Left cardiac atrium (tissue), 4 donors: ENCODE results near the gene NOL4L. TPM values are rescaled to one million over a fixed set of nuclear protein-coding genes. Genes with fewer than 3 reads are reported as not detected.
"Not testable (repeated sequence)": the region's sequence is repeated elsewhere in the genome, so short reads cannot be mapped to it uniquely, and the experiment has no call there.

Experiments
- ATAC-seq, 2 donors: fragments of 200-7000 bp; cut with Tn5 transposase; one replicate each; pipeline ENCODE4 v1.9.1; 2020; ENCODE audit warnings: mild to moderate bottlenecking in 2 of 2, moderate library complexity in 2 of 2
- DNase-seq: peaks from one replicate; pipeline ENCODE4 v3.0.0-alpha.2; 2020
- intact Hi-C, 2 donors: fragments of 100-400 bp; cut with DNase I; formaldehyde crosslinking; loops; one replicate each; pipeline versions ENCODE4 v1.14.1 to v1.15.1; 2022 to 2023
- total RNA-seq, 2 donors: library from RNA; stranded (reverse); fragmentation: NEBNext Ultra II Directional; extraction: Animal tissue kit (Norgen Biotek cat#: 25700); gene quantifications; one replicate each; pipeline ENCODE4 v1.2.1, GENCODE V29; 2021
- donor health status: DM: no; HTN: yes; CAD: no.
- donor health status: DM: no; HTN: yes; CAD: no; lungs with severe emphysema.
- donor health status: DM: yes; HTN: yes; CAD: no.
- donor health status: Dilated cardiomyopathy.

The NOL4L gene
- total RNA-seq, 2 donors from 2014 or later = 8.5 to 9.7 TPM

DNA sequence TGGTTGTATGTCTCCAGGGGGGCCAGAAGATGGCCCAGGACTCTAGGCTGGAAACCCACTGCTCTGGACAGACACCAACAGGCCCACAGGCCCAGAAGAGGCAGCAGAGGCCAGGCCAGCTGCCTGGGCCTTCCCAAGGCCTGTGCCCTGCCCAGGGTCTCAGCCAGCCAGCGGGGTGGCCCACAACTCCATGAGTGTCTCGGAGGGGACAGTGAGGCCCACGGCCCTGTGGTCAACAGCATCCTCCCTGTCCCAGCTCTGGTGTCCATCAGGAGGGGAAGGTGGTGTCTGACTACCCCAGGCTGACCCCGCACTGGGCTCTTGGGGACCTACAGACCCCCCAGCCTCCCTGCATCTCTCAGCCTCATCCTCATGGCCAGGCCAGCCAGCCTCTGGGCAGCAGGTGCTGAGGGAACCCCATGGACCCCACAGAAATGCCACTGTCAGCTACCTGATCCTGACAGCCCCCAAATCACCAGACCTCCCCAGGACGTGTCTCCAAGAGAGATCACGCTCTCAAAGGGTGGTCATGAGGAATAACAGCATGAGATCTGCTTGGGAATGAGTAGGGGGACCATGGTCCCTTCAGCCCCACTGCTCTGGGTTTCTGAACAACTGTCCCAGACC lies 112.4 kb downstream of the NOL4L start:
- ATAC-seq (no peak), DNase-seq (no peak)
- intact Hi-C loops = no loop called here

- DNase-seq (no peak), ATAC-seq (no peak)
- intact Hi-C loops = no loop called here
Observed at GRCh38 chr20:32470940-32471339, 114.2 kb downstream of the NOL4L start.

- ATAC-seq (peak; percentile 34 to 45), DNase-seq (peak; percentile 89)
- intact Hi-C loops = no loop called here
Observed at GRCh38 chr20:32470025-32470861, 114.9 kb downstream of the NOL4L start.

DNA sequence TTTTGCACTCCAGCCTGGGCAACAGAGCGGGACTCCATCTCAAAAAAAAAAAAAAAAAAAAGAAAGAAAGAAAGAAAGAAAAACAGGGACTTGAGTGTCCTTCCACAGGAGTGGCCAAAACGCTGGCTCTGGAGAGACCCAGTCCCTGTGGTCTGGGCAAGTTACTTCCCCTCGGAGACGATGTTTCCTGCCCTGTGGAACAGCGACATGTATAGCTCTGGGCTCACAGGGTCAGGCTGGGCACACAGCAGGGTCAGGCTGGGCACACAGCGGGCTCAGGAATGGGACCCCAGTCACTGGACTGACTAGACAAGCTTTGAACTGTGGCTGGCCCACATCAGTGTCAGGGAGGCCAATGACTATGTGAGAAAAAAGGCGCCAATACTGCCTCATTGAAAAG lies 116.3 kb downstream of the NOL4L start:
- no peak for ATAC-seq
- no peak for DNase-seq
- intact Hi-C loops = no loop called here

- intact Hi-C loops = no loop called here
- no peak for ATAC-seq
- DNase-seq = no peak
Observed at GRCh38 chr20:32468313-32468640, 116.9 kb downstream of the NOL4L start.

DNA sequence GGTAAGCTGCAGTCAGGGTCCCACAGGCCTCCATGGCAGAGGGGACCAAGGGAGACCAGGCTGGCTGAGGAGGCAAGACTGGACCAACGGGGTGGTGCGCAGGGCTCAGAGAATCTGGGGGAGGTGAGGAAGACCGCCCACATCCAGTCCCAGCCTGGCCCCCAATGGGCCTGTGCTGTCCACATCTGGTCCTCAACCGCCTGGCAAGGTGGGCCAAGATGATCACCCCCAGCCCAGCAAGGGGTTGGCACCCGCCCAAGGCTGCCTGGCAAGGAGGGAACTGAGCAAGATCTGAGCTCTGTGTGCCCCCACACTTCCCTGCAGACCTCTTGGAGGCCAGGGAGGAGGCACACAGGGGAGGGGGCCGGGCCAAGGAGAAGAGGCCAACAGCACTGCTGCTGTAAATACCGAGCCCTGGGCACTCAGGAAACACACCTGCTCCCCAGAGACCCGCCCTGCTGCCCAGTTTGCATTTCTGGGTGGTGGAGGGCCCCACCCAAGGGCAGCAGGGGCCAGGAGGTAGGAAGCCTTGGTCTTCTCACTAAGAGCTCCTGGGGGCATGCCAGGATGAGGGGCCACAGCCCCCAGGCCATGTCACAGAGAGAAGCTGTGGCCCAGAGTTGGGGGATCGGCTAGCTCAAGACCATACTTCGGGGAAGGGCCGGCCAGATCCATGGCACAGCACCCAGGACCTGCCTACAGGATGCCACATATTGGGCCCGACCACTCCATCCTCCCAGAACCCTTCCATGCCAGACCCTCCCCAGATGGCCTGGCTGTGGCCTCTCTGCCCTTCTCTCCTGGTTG lies 117.4 kb downstream of the NOL4L start:
- ATAC-seq = no peak
- intact Hi-C loops = no loop called here
- DNase-seq = no peak

DNA sequence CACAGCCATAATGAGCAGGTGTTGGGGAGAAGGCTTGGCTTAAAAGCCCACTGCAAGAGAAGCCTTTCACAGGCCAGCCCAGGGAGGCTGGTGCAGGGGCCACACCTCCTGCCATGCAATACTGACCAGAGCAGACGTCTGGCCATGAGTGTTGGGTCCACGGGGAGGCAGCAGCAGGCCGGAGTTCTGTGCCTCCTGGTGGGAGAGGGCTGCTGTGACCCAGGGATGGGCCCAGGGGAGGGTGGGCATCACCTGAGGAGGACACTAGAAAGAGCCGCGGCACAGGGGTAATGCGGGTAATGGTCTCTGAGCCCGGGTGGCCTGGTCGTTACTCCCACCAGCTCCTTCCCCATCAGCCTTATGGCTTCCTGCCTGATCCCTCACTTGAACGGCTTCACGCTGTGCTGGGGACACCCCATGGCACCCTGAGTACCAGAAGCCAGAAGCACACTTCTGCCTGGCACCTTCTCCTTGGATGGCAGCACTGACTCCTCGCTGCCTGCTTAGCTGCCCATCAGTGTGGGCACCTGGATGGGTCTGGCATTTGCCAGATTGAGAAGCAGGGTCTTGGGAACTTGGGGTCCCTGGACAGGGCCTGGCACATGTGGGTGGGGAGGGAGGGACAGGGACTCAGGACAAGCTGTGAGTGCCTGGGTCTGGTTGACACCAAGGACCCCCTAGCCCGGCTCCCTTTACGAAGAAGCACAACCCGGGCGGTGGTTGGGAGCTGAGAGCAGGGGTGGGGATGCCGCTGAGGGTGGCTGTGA lies 118.2 kb downstream of the NOL4L start:
- no peak for DNase-seq
- no peak for ATAC-seq
- intact Hi-C loops = no loop called here

- intact Hi-C loops = not testable (repeated sequence)
Observed at GRCh38 chr20:32465901-32466675, 119.0 kb downstream of the NOL4L start.

GRCh38 chr20:32465092-32465900 lies 119.8 kb downstream of the NOL4L start:
- peak; percentile 84 for DNase-seq
- intact Hi-C loops = no loop called here
- ATAC-seq = peak; percentile 20 to 33

More at GRCh38 chr20:32465901-32466675, 119.0 kb downstream of the NOL4L start:
- ATAC-seq = peak; percentile 6 to 21
- not testable (repeated sequence) for DNase-seq

DNA sequence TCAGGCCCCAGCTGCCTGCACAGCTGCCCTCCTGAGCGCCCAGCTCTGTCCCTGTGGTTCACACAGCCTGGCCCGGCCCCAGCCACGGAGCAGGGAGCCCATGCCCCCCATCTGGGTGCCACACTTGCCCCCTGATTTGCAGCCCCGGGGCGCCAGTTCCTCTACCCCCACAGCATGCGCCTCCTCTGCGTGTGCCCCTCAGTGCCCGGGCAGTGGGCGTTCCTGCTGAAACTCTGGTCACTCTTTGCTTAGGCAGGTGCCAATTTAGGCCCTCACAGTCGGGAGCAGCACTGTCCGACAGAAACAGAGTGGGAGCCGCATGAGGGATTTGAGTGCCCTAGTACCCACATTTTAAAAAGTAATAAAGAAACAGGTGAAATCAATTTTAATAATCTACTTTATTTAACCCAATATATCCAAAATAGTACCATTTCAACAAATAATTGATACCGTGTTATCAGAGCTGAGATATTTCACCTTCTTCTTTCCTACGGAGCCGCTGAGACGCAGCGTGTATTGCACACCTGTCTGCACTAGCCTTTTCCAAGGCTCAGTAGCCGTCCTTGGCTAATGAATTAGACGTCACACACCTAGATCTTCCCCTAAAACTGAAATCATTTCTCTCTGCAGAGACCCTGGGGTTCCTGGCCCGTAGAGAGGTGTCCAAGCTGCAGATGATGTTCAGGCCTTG lies 120.6 kb downstream of the NOL4L start:
- no peak for ATAC-seq
- DNase-seq = no peak
- intact Hi-C loops = no loop called here

DNA sequence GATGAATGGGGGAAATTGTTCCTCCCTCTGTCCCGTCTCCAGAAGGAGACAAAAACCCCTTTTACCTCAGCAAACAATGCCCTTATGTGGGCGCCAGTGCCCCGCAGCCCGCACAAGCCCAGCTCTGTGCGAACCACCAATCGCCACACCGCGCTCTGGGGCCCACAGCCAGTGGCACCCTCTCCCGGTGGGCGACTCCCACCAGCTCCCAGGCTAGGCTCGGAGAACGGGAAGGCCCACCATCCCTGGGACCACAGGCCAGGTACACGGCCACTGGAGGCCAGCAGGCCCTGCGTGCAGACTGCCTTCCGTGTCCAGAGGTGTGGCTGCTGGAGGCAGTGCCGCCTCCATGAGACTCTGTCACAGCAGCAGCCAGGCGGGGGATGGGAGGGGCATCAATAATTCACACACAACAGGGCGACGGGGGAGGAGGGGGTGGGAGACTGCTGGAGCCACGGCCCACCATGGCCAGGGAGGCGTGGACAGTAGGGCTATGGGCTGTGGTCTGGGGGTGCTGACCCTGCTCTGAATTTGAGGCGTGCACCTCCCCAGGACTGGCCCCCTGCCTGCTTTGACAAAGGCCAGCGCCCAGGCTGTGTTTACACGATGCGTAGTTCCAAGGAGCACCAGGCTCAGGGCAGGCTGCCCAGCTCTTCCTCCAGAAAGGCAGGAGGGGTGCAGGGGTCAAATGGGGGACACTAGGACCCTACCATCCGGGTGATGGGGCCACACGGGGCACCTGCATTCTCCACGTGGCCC lies 121.3 kb downstream of the NOL4L start:
- ATAC-seq (peak in 1 of 2 donors; percentile 2), DNase-seq (no peak)
- intact Hi-C loops = no loop called here

- intact Hi-C loops = no loop called here
- DNase-seq (no peak), ATAC-seq (no peak)
Observed at GRCh38 chr20:32462900-32463641, 122.1 kb downstream of the NOL4L start.

DNA sequence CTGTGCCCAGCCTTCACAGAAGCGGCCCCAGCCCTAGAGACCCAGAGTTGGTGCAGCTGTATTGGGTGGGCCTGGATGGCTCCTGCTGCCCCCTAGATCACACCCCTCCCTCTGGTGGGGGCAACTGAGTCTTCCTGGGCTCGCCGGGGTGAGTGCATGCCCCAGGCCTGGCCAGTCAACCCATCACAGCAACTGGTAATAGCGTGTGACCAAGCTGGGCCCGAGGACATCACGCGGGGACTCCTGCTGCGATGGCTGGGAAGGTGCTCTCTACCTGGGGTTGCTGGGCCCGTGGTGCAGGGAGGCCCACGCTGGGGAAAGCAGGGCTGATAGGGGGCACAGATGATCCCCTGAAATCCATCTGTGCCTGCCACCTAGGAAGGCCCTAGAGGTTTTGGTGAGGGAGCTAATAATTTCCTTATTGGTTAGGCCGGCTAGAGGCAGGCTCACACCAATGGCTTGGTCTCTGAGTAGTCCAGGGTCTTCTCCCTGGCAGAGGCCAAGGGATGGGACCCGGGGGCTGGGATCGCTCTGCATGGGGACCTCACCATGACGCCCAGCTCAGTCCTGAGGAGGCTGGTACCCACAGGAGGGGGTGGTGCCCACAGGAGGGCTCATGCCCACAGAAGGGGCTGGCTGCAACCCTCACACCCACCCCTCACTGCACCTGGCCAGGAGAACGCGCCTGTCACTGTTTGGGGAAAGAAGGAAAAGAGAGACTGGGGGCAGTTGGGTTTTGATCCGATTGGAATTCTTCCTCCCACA lies 123.1 kb downstream of the NOL4L start:
- intact Hi-C loops = no loop called here
- ATAC-seq (no peak), DNase-seq (no peak)

DNA sequence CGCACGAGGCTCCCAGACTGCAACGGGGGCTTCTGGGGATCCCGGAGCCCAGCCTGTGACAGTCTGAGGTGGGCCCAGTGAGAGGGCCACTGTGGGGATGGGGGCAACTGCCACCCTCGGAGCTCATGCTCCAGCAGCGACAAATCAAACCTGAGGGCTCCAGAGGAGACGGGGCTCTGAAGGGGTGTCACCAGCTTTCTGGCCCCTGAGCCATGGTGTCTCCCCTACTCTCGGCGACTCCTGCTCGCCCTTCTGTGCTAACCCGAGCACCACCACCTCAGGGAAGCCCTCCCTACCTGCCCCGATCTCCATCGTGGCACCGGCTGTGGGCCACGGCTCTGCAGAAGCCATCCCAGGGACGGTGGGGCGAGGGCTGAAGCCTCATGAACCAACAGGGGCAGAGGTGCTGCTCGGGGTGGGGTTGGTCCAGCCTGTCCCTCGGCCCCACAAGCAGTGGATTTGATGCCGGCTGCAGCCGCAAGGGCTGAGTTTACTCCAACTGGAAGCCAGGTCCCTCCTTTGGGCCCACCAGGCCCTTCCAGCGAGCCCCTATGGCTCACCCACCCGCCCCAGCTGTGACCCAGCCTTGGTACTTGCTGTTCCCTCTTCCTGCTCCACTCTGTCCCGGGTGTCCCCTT lies 124.3 kb downstream of the NOL4L start:
- intact Hi-C loops = no loop called here
- ATAC-seq (no peak), DNase-seq (no peak)

DNA sequence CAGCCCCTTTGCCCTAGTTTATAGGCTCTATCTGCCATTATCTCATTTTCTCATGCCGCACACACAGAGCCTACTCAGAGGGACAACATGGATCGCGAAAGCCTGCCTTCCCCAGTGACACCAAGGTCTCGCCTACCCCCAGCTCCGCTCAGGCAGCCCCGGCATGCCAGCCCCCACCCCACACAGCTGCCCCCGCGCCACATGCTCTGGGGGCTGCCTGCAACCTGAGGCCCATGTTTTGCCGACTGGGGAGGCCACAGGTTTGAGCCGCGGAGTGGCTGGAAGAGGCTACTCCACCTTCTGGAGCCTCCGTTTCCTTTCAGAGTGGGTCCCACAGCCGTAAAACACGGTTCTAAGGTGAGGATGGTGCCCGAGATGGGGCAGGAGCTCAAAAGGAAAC lies 124.9 kb downstream of the NOL4L start:
- ATAC-seq (no peak), DNase-seq (no peak)
- intact Hi-C loops = no loop called here
